Hematopoietic multipotent progenitor cell treated with erythropoietin and hydrocortisone succinate and interleukin-3 and kit ligand, for 15 days (in vitro differentiated cells): ENCODE results near the gene OPA3.

ENCODE experiments used
- DNase-seq: peaks from one replicate; pipeline ENCODE4 v3.0.0-alpha.2; 2015; ENCODE audit warnings: low spot score

Gene OPA3

DNA sequence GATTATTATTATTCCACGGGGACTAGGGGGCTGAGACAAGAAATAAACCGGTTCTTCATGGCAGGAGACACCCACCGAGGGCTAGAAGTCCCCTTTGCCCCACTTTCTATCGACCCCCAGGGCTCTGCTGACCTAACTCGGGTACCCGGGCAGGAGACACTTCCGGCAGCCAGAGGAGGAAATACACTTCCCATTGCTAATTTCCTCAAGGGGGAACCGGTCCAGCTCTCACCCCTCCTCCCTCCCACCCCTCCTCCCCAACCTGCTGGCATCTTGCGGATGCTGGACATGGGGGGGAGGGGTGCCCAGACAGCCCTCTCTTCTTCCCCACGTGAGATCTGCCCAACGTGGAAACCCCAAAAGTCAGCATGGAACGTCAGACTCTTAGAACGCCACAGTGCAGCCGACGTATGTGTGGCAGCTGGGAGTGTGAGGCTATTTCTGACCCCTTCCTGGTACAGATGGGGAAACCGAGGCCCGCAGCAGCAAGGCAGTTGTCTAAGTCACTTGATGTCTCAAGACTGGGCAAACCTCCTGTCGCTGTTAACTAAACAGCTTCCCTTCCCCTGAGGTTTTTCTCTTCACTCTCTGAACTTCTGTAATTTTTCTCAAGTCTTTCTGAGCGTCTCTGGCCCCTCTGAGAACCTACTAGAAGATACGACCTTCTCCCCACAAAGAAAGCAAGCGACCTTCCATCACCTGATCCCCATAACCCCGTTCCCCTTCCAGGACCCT, 13.8 kb upstream of the OPA3 start:
- DNase-seq: no peak

DNA sequence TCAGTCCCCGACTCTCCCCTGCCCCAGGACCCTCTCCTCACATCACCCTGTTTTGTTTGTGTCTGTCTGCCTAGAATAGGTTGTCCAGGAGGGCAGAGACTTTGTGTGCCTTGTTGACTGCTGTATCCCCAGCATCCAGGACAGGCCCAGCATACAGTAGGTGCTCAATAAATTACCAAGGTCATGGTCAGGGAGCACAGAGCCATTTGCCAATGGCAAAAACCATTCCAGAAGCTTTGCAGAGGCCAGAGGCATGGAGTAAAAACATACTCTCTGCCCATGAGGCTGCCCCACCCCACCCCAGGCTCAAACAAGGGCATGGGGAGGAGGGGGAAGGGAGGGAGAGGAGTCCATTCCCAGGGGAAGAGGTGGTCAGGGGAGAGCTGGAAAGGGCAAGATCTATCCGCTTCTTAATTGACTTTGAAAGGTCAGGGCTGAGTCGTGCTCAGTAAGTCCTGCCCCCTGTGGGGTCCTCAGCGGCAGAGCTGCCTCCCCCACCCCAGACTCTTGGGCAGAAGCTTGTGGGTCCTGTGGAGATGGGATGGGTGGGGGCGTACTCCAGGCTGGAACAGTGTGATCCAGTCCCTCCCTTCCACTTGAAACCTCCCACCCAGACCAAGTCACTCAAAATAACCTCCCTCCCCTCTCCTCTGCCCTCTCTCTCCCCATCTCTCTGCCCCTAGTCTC, 13.0 kb upstream of the OPA3 start:
- no peak for DNase-seq

- DNase-seq: no peak
These were observed 11.2 kb upstream of the OPA3 start for GRCh38 chr19:45595814-45596213.

GRCh38 chr19:45593520-45593919, 8.9 kb upstream of the OPA3 start:
- no peak for DNase-seq

- no peak for DNase-seq
These were observed 7.8 kb upstream of the OPA3 start for GRCh38 chr19:45592366-45592765.

GRCh38 chr19:45591638-45592005, 7.0 kb upstream of the OPA3 start:
- no peak for DNase-seq

GRCh38 chr19:45591004-45591637, 6.5 kb upstream of the OPA3 start:
- peak; percentile 19 for DNase-seq

DNA sequence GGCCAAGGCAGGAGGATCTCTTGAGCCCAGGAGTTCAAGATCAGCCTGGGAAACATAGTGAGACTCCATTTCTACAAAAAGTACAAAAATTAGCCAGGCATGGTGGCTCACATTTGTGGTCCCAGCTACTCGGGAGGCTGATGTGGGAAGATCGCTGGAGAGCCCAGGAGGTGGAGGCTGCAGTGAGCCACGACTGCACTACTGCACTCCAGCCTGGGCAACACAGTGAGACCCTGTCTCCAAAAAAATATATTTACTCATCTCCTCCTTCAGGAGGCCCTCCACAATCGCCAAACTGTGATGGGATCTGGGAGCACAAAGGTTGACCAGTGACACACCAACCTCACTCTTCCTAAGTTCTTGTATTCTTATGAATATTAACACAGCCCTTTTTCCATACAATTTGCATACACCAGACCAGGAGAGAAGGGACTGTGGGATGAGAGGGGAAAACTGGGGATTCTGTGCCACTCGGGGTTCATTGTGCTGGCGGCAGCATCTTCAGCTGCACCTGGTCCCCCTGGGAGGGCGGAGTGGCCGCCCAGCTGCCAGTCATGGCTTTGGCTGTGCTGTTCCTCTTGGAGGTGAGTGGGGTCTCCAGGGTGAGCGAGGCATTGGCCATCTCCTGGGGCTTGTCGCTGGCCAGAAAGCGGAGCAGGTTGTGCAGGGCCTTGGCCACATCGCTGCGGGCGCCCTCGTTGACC, 5.8 kb upstream of the OPA3 start:
- DNase-seq: no peak

GRCh38 chr19:45589768-45590167, 5.2 kb upstream of the OPA3 start:
- no peak for DNase-seq

- no peak for DNase-seq
These were observed 3.3 kb upstream of the OPA3 start for GRCh38 chr19:45587873-45588272.

DNA sequence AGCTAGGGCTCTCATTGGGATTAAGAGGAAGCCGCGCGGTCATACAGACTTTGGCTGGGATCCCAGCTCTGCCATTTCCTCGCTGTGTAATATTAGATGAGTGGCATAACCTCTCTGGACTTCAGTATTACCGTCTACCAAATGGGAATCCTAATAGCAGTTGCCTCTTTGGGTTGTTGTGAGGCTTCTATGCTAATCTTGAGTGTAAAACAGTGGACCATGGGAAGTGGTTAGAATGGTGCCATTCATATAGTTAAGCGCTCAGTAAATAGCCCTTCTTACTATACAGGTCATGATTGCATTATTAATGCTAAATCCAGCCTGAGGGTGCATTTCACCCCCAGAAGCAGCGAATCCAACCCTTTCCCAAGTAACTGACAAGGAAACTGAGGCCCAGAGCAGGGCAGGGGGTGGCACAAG, 566 bp upstream of the OPA3 start:
- DNase-seq: no peak

GRCh38 chr19:45581576-45581975, 3.0 kb downstream of the OPA3 start:
- DNase-seq: no peak

DNA sequence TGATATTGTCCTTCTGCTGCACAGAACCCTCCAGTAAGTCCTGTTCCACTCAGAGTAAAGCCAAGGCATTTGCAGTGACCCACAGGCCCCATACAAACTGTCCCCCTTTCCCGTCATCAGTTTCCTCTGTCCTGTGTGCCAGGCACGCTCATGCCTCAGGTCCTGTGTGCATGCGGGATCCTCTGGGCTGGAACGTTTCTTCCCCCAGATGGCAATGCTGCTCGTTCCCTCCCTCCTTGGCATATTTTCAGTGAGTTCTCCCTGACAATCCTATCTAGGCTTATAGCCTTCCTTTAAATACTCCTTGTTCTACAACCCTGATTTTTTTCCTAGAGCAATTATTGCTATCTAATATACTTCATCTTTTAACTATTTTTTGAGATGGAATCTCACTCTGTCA, 5.7 kb downstream of the OPA3 start:
- no peak for DNase-seq

DNA sequence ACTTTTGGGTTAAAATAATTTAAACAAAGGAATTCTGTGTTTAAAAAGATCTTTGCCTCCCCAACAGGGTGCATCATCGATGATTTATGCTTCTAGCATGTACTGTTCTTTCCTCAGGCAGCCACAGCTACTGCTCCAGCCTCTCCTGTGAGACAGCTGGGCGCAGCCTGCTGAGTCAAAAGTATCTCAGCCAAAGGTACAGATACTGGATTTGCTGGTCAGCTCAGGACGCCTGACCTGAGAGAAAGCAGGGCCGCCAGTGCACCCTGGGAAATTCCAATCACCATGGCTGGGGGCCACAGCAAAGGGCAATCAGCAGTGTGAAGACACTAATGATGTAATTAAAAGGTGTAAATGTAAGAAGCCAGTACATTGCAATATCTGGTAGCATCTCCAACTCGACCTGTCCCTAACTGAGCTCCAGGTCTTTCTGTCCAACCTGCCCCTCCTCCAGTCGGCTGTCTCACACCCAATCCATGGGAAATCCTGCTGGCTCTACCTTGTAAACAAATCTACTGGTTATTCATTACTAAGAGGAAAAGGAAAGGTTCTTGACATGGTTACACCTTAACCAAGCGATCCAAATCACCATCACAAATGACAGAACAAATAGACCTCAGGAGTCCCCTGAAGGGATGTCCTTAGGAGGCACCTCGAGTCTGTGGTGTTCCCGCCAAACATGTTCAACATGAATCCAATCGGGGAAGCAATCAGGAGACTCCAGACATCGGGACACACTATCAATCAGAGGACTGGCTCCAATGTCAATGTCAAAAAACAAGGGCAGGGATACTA, 7.3 kb downstream of the OPA3 start:
- DNase-seq: no peak

DNA sequence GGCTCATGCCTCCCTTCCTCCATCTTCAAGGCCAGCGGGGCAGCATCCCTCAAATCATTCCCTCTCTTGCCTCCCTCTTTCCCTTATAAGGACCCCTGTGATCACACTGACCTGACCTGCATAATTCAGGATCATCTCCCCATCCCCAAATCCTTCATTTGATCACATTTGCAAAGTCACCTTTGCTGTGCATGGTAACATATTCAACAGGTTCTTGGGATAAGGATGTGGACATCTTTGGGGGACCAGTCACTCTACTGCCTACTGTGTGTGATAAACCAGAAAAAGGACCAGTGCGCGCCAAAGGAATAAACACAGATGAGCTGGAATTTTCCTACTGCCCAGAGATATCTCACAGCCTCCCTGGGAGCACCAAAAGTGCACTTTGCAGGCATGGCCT, 7.9 kb downstream of the OPA3 start:
- DNase-seq: no peak

GRCh38 chr19:45575216-45575615, 9.4 kb downstream of the OPA3 start:
- DNase-seq: no peak

DNA sequence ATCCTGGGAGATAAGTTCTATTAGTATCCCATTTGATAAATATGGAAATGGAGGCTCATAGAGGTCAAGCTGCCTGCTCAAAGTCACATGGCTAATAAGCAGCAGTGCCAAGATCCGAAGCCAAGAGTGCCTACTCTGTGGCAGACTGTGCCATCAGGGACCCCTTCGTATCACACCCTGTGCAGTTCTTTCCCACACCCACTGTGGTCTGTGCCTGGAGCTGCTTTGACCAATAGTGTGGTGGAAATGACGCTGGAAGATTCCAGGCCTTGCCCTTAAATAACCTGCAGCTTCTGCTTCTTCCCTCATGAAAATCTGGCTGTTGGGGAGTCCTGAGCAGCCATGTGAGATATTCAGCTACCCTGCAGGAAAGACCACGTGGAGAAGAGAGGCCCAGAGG, 10.1 kb downstream of the OPA3 start:
- DNase-seq: no peak

- no peak for DNase-seq
These were observed 13.0 kb downstream of the OPA3 start for GRCh38 chr19:45571457-45572220.

- DNase-seq: peak; percentile 43
These were observed 14.8 kb downstream of the OPA3 start for GRCh38 chr19:45569619-45570421.

GRCh38 chr19:45568732-45569131, 15.9 kb downstream of the OPA3 start:
- DNase-seq: no peak
